ENCODE data around the gene CPB1.

The CPB1 gene

DNA sequence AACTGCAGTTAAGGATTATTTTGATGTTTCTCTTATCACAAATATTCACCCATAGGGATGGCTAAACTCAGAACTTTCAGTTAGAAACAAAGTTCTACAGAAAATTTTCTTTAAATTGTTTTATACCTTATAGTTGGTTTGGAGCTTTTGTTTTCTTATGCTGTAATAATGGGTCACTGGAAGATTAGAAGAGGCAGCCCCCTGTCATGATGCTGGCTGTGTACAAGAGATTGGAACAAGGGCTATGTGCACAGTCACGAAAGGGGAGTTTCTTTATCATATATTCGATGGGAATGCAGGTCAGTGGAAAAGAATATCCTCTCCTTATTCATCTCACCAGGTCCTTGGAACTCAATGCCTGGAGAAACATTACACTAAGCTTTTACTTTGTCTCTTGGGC lies 25.5 kb downstream of the CPB1 start:
- TF ChIP-seq POLR2AphosphoS5 (IDR thresholded peaks at IDR 0.05; ENCODE audit: low read depth, low read length): no peak
- no peak for TF ChIP-seq PAX5 (IDR thresholded peaks at IDR 0.05; ENCODE audit: insufficient read depth, low read length, severe bottlenecking)
- TF ChIP-seq TAF1 (IDR thresholded peaks at IDR 0.05; ENCODE audit: low read depth, low read length): no peak
- no peak for TF ChIP-seq POU2F2 (IDR thresholded peaks at IDR 0.05; ENCODE audit: low read depth, low read length)
- no peak for TF ChIP-seq POLR2A (IDR thresholded peaks at IDR 0.05; ENCODE audit: low read depth, low read length)
- no peak for TF ChIP-seq SPI1 (IDR thresholded peaks at IDR 0.05; ENCODE audit: low read depth, low read length)
- FAIRE-seq: no peak
- DNase-seq (ENCODE audit: insufficient read length, low spot score): no peak

- FAIRE-seq: no peak
- DNase-seq (ENCODE audit: insufficient read length, low spot score): no peak
- TF ChIP-seq PAX5 (IDR thresholded peaks at IDR 0.05; ENCODE audit: insufficient read depth, low read length, severe bottlenecking): no peak
- TF ChIP-seq SPI1 (IDR thresholded peaks at IDR 0.05; ENCODE audit: low read depth, low read length): no peak
- no peak for TF ChIP-seq TAF1 (IDR thresholded peaks at IDR 0.05; ENCODE audit: low read depth, low read length)
- no peak for TF ChIP-seq POLR2A (IDR thresholded peaks at IDR 0.05; ENCODE audit: low read depth, low read length)
- TF ChIP-seq POLR2AphosphoS5 (IDR thresholded peaks at IDR 0.05; ENCODE audit: low read depth, low read length): no peak
- TF ChIP-seq POU2F2 (IDR thresholded peaks at IDR 0.05; ENCODE audit: low read depth, low read length): no peak
These were observed 26.4 kb downstream of the CPB1 start for GRCh38 chr3:148854061-148854460.

GRCh38 chr3:148856384-148856783 lies 28.8 kb downstream of the CPB1 start:
- no peak for FAIRE-seq
- no peak for TF ChIP-seq POU2F2 (IDR thresholded peaks at IDR 0.05; ENCODE audit: low read depth, low read length)
- no peak for TF ChIP-seq TAF1 (IDR thresholded peaks at IDR 0.05; ENCODE audit: low read depth, low read length)
- no peak for TF ChIP-seq SPI1 (IDR thresholded peaks at IDR 0.05; ENCODE audit: low read depth, low read length)
- no peak for TF ChIP-seq POLR2A (IDR thresholded peaks at IDR 0.05; ENCODE audit: low read depth, low read length)
- TF ChIP-seq POLR2AphosphoS5 (IDR thresholded peaks at IDR 0.05; ENCODE audit: low read depth, low read length): no peak
- no peak for TF ChIP-seq PAX5 (IDR thresholded peaks at IDR 0.05; ENCODE audit: insufficient read depth, low read length, severe bottlenecking)
- DNase-seq (ENCODE audit: insufficient read length, low spot score): no peak

DNA sequence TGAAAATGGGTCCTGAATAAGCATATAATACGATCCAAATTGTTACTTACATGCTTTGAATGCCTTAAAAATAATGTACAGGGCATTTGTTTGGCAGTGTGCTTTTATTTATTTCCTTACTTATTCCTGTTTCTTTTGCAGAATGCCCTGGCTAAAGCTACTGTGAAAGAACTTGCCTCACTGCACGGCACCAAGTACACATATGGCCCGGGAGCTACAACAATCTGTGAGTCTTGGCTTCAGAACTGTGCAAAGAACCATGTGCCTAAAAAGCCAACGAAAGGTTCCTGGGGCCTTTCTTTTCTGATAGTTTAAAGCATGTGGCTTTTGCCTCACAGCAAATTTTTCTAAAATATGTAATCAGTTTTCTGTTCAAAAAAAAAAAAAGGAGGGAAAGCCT lies 29.7 kb downstream of the CPB1 start:
- FAIRE-seq (no peak), DNase-seq (ENCODE audit: insufficient read length, low spot score) (no peak)
- no peak for TF ChIP-seq TAF1 (IDR thresholded peaks at IDR 0.05; ENCODE audit: low read depth, low read length)
- no peak for TF ChIP-seq POU2F2 (IDR thresholded peaks at IDR 0.05; ENCODE audit: low read depth, low read length)
- no peak for TF ChIP-seq POLR2A (IDR thresholded peaks at IDR 0.05; ENCODE audit: low read depth, low read length)
- no peak for TF ChIP-seq POLR2AphosphoS5 (IDR thresholded peaks at IDR 0.05; ENCODE audit: low read depth, low read length)
- TF ChIP-seq PAX5 (IDR thresholded peaks at IDR 0.05; ENCODE audit: insufficient read depth, low read length, severe bottlenecking): no peak
- TF ChIP-seq SPI1 (IDR thresholded peaks at IDR 0.05; ENCODE audit: low read depth, low read length): no peak

DNA sequence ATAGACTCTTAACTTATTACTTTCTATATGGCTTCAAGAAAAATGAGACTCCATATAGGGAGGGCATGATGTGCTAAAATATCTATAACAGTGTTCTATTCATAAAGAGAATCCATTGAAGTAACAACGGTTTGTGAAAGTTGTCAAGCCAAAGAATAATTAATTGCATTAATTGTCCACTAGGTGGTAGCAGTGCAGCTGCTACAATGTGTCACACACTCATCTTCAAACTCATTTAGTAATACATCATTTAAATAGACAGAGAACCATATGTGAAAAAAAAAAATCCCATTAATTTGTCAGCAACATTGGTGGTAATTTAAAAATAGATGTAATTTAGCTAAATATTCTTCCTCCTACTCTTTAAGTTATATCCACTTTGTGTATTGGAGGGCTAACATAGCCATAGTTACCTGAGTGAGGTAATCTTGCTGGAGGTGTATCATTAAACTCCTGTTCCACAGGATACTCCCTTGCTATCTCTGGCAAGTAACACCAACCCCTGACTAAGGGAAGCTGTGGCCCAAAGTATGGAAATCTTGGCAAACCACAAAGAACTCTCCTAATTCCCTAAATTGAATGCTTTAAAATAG lies 33.8 kb downstream of the CPB1 start:
- TF ChIP-seq POLR2AphosphoS5 (IDR thresholded peaks at IDR 0.05; ENCODE audit: low read depth, low read length) (no peak), POLR2A (IDR thresholded peaks at IDR 0.05; ENCODE audit: low read depth, low read length) (no peak), TAF1 (IDR thresholded peaks at IDR 0.05; ENCODE audit: low read depth, low read length) (no peak), PAX5 (IDR thresholded peaks at IDR 0.05; ENCODE audit: insufficient read depth, low read length, severe bottlenecking) (no peak), POU2F2 (IDR thresholded peaks at IDR 0.05; ENCODE audit: low read depth, low read length) (no peak)
- FAIRE-seq (peak; percentile 57), DNase-seq (ENCODE audit: insufficient read length, low spot score) (peak; percentile 18)

- DNase-seq (ENCODE audit: insufficient read length, low spot score) (no peak), FAIRE-seq (no peak)
- TF ChIP-seq TAF1 (IDR thresholded peaks at IDR 0.05; ENCODE audit: low read depth, low read length) (no peak), POLR2AphosphoS5 (IDR thresholded peaks at IDR 0.05; ENCODE audit: low read depth, low read length) (no peak), POLR2A (IDR thresholded peaks at IDR 0.05; ENCODE audit: low read depth, low read length) (no peak), SPI1 (IDR thresholded peaks at IDR 0.05; ENCODE audit: low read depth, low read length) (no peak), PAX5 (IDR thresholded peaks at IDR 0.05; ENCODE audit: insufficient read depth, low read length, severe bottlenecking) (no peak)
These were observed 35.7 kb downstream of the CPB1 start for GRCh38 chr3:148863297-148863696.

DNA sequence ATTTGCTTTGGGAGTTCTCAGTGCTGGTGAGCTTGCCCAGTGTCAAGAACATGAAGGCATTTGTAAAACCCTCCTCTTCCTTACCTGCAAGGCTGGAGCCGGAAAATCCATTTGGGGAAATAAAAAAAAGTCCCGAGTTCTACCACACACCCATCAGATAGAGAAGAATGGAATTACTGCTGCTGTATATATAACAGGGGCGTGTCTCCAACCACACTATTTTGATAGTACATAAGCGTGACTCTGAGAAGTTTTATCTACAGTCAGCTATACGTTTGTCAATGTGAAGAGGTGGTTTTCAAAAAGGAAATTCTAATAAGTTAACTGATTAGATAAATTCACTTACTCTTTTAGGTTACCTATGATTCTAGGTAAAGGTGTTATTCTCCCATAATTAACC lies 36.2 kb downstream of the CPB1 start:
- FAIRE-seq: no peak

DNA sequence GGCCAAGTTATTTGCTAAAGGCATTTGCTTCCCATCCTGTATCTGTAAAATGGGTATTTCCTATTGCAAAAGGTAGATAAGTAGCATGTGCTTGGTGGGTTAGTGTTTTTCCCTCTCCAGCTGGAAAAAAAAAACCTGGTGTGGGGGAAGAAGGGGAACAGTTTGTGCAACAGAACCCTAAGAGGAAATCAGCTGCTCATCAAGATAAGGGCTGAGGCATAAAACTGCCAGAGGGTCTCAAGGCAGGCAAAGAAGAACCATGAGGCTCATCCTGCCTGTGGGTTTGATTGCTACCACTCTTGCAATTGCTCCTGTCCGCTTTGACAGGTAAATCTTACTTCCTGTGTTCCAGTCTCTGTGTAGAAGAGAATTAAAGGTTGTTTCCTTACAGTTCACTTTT lies 37.4 kb downstream of the CPB1 start, which contains the start of gene CPA3:
Gene CPA3, plus strand, starts transcription at position 248 of the 400 bp plus-strand sequence. Its CDS starts 12 bp downstream, at position 260.
- no peak for FAIRE-seq
- TF ChIP-seq POLR2A (IDR thresholded peaks at IDR 0.05; ENCODE audit: low read depth, low read length) (no peak), POLR2AphosphoS5 (IDR thresholded peaks at IDR 0.05; ENCODE audit: low read depth, low read length) (no peak), PAX5 (IDR thresholded peaks at IDR 0.05; ENCODE audit: insufficient read depth, low read length, severe bottlenecking) (no peak), TAF1 (IDR thresholded peaks at IDR 0.05; ENCODE audit: low read depth, low read length) (no peak), POU2F2 (IDR thresholded peaks at IDR 0.05; ENCODE audit: low read depth, low read length) (no peak), SPI1 (IDR thresholded peaks at IDR 0.05; ENCODE audit: low read depth, low read length) (no peak)
- DNase-seq (ENCODE audit: insufficient read length, low spot score): no peak

More for the DNA sequence above, 36.2 kb downstream of the CPB1 start:
- no peak for DNase-seq (ENCODE audit: insufficient read length, low spot score)
- TF ChIP-seq POLR2AphosphoS5 (IDR thresholded peaks at IDR 0.05; ENCODE audit: low read depth, low read length): no peak
- no peak for TF ChIP-seq PAX5 (IDR thresholded peaks at IDR 0.05; ENCODE audit: insufficient read depth, low read length, severe bottlenecking)
- no peak for TF ChIP-seq SPI1 (IDR thresholded peaks at IDR 0.05; ENCODE audit: low read depth, low read length)
- TF ChIP-seq POLR2A (IDR thresholded peaks at IDR 0.05; ENCODE audit: low read depth, low read length): no peak
- TF ChIP-seq POU2F2 (IDR thresholded peaks at IDR 0.05; ENCODE audit: low read depth, low read length): no peak
- TF ChIP-seq TAF1 (IDR thresholded peaks at IDR 0.05; ENCODE audit: low read depth, low read length): no peak

DNA sequence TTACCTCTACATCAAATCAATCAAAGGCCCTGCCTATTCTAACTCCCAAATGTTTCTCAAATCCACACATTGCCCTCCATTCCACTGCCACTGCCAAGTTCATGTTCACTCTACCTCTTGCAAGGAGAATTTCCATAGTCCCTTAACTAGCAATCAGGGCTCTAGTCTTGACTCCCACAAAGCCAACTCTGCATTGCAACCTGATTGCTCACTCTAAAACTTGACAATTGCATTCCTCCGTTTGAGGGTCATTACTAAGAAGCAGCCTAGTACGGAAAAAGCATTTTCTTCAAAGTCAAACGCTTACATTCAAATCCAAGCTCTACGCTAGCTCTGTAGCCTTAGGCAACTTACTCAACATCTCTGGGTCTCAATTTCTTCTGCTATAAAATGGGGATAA lies 38.6 kb downstream of the CPB1 start:
- DNase-seq (ENCODE audit: insufficient read length, low spot score) (no peak), FAIRE-seq (no peak)
- TF ChIP-seq TAF1 (IDR thresholded peaks at IDR 0.05; ENCODE audit: low read depth, low read length): no peak
- no peak for TF ChIP-seq SPI1 (IDR thresholded peaks at IDR 0.05; ENCODE audit: low read depth, low read length)
- TF ChIP-seq POLR2AphosphoS5 (IDR thresholded peaks at IDR 0.05; ENCODE audit: low read depth, low read length): no peak
- TF ChIP-seq PAX5 (IDR thresholded peaks at IDR 0.05; ENCODE audit: insufficient read depth, low read length, severe bottlenecking): no peak
- no peak for TF ChIP-seq POU2F2 (IDR thresholded peaks at IDR 0.05; ENCODE audit: low read depth, low read length)
- TF ChIP-seq POLR2A (IDR thresholded peaks at IDR 0.05; ENCODE audit: low read depth, low read length): no peak

Measured in GM12891 (cell line).